HG02623 (cell line): ENCODE measurements around the gene CXorf49.
"Not testable (repeated sequence)": the region's sequence is repeated elsewhere in the genome, so short reads cannot be mapped to it uniquely, and the experiment has no call there.

Source experiments
- ATAC-seq: cut with Tn5 transposase; IDR thresholded peaks from one replicate; pipeline ENCODE4 v1.9.1; 2021; ENCODE audit warnings: moderate library complexity; ENCODE audit not compliant: unreplicated experiment

The CXorf49 gene

GRCh38 chrX:71718185-71718584 lies at the start of gene CXorf49:
Gene CXorf49, minus strand, starts transcription at chrX:71718285. Its CDS starts 134 bp downstream, at chrX:71718151.
- ATAC-seq: not testable (repeated sequence)

GRCh38 chrX:71767134-71767533 lies 49.0 kb upstream of the CXorf49 start:
- not testable (repeated sequence) for ATAC-seq

GRCh38 chrX:71765613-71766012 lies 47.5 kb upstream of the CXorf49 start:
- not testable (repeated sequence) for ATAC-seq

GRCh38 chrX:71764832-71765231 lies 46.7 kb upstream of the CXorf49 start:
- ATAC-seq: not testable (repeated sequence)

- ATAC-seq: not testable (repeated sequence)
Measured at GRCh38 chrX:71763049-71763448, 45.0 kb upstream of the CXorf49 start, which contains the start of gene CXorf49B. Gene CXorf49B, plus strand, starts transcription at chrX:71763349. Its CDS starts 75 bp downstream, at chrX:71763424.

GRCh38 chrX:71760688-71761281 lies 42.7 kb upstream of the CXorf49 start:
- ATAC-seq: not testable (repeated sequence)

- not testable (repeated sequence) for ATAC-seq
Measured at GRCh38 chrX:71720289-71720886, 2.3 kb upstream of the CXorf49 start.

- ATAC-seq: not testable (repeated sequence)
Measured at GRCh38 chrX:71719195-71719594, 1.1 kb upstream of the CXorf49 start.

- ATAC-seq: not testable (repeated sequence)
Measured at GRCh38 chrX:71716323-71716722, 1.8 kb downstream of the CXorf49 start.

- not testable (repeated sequence) for ATAC-seq
Measured at GRCh38 chrX:71715551-71715950, 2.5 kb downstream of the CXorf49 start.

GRCh38 chrX:71714064-71714463 lies 4.0 kb downstream of the CXorf49 start:
- not testable (repeated sequence) for ATAC-seq

GRCh38 chrX:71702853-71703252 lies 15.2 kb downstream of the CXorf49 start:
- not testable (repeated sequence) for ATAC-seq

- ATAC-seq: not testable (repeated sequence)
Measured at GRCh38 chrX:71699023-71699344, 19.1 kb downstream of the CXorf49 start.

GRCh38 chrX:71698299-71699022 lies 19.6 kb downstream of the CXorf49 start:
- not testable (repeated sequence) for ATAC-seq

- peak; percentile 52 for ATAC-seq
Measured at GRCh38 chrX:71697466-71698298, 20.4 kb downstream of the CXorf49 start.

GRCh38 chrX:71696641-71697465 lies 21.2 kb downstream of the CXorf49 start:
- ATAC-seq: peak; percentile 68

- no peak for ATAC-seq
Measured at GRCh38 chrX:71679575-71680207, 38.4 kb downstream of the CXorf49 start.

- ATAC-seq: not testable (repeated sequence)
Measured at GRCh38 chrX:71677195-71677594, 40.9 kb downstream of the CXorf49 start.

- ATAC-seq: not testable (repeated sequence)
Measured at GRCh38 chrX:71676068-71676795, 41.9 kb downstream of the CXorf49 start.
